ENCODE measurements around the gene TUBA8.

TUBA8 gene

DNA sequence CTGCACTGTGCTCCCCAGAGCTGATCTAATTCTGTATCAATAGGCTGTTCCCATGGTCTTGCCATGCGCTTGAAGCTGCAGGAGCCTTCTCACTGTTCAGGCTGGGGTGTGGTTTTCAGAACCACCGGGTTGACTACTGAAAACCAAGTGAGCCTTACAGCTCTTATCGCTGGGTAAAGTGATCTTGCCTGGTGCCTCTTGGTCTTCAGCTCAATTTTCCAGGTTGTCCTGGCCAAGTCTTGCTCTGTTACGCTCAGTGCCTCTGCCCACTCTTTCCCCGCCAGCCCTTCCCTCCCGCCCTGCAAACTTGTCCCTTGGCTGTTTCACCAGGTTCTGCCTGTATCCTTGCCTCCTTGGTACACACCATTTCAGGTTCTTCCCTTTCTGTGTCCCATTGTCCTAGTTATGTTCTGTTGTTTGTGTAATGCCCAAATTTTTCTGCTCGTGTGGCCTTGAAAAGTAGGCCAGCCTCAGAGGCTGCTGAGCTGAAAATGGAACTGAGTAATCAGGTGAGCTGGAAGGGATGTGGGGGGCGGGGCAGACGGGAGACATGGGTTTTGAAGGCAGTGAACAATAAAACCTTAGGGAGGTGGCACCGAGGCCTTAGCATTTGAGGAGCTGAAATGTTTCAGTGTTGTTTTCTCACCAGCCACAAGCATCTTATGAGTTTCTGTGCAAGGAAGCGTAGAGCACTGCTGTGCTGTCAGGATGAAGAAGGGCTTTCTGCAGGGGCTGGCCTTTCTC, 21.6 kb upstream of the TUBA8 start:
- DNase-seq (ENCODE audit: low read depth) = no peak
- H3K4me3 ChIP-seq (replicated peaks; ENCODE audit: low read depth, low read length) = no peak overlapping the region
- TF ChIP-seq CTCF (IDR thresholded peaks at IDR 0.05; ENCODE audit: low read length, missing control alignments) = no peak

GRCh38 chr22:18090286-18090685, 20.3 kb upstream of the TUBA8 start:
- TF ChIP-seq CTCF (IDR thresholded peaks at IDR 0.05; ENCODE audit: low read length, missing control alignments) = no peak
- no peak for DNase-seq (ENCODE audit: low read depth)

GRCh38 chr22:18091478-18091877, 19.1 kb upstream of the TUBA8 start:
- no peak for DNase-seq (ENCODE audit: low read depth)
- TF ChIP-seq CTCF (IDR thresholded peaks at IDR 0.05; ENCODE audit: low read length, missing control alignments) = no peak
- peak overlapping the region; percentile 49 for H3K4me3 ChIP-seq (replicated peaks; ENCODE audit: low read depth, low read length)

More at GRCh38 chr22:18090286-18090685, 20.3 kb upstream of the TUBA8 start:
- H3K4me3 ChIP-seq (replicated peaks; ENCODE audit: low read depth, low read length) = no peak overlapping the region

- peak overlapping the region; percentile 49 for H3K4me3 ChIP-seq (replicated peaks; ENCODE audit: low read depth, low read length)
- TF ChIP-seq CTCF (IDR thresholded peaks at IDR 0.05; ENCODE audit: low read length, missing control alignments) = peak; percentile 14
- peak; percentile 88 for DNase-seq (ENCODE audit: low read depth)
These were observed 18.6 kb upstream of the TUBA8 start for GRCh38 chr22:18091916-18092526.

DNA sequence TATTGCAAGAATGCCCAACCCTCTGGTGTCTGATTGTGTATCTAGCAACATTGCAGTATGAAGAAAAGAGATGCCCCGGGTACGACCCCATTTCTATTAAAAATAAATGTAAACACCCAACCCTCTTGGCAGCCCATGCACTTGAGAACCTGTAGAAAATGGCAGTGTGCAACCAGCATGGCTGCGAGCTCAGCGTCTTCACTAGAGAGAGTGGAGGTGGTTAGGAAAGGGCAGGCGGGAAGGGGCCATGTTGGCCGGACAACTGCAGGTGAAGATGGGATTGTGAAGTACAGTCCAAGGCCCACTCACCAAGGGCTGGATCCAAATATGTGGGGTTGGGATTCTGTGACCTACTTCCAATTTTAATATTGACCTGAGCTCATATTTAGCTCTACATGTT, 16.9 kb upstream of the TUBA8 start:
- no peak for TF ChIP-seq CTCF (IDR thresholded peaks at IDR 0.05; ENCODE audit: low read length, missing control alignments)
- DNase-seq (ENCODE audit: low read depth) = no peak
- no peak overlapping the region for H3K4me3 ChIP-seq (replicated peaks; ENCODE audit: low read depth, low read length)

GRCh38 chr22:18095101-18095805, 15.4 kb upstream of the TUBA8 start:
- DNase-seq (ENCODE audit: low read depth) = no peak
- no peak for TF ChIP-seq CTCF (IDR thresholded peaks at IDR 0.05; ENCODE audit: low read length, missing control alignments)
- no peak overlapping the region for H3K4me3 ChIP-seq (replicated peaks; ENCODE audit: low read depth, low read length)
